SU-DHL-6 (cell line): ENCODE results near the gene TREH.
"Not testable (repeated sequence)": the region's sequence is repeated elsewhere in the genome, so short reads cannot be mapped to it uniquely, and the experiment has no call there.

ENCODE experiments used
- CTCF ChIP-seq: fragments of 200-600 bp; sonication (generic); IDR thresholded peaks from one replicate; pipeline ENCODE4 v1.5.1; 2017; ENCODE audit warnings: antibody characterized with exemption, mild to moderate bottlenecking, low read length, moderate library complexity; ENCODE audit not compliant: insufficient read depth, poor library complexity, severe bottlenecking
- EZH2phosphoT487 ChIP-seq: fragments of 200-600 bp; sonication (generic), shearing (Covaris generic); conservative IDR thresholded peaks from 2 replicates; pipeline ENCODE4 v1.6.1; 2018; ENCODE audit warnings: mild to moderate bottlenecking, antibody characterized with exemption, low read length, moderate library complexity, mixed read lengths

- not testable (repeated sequence) for TF ChIP-seq CTCF, EZH2phosphoT487
Measured at GRCh38 chr11:118718562-118718961, 39.1 kb upstream of the TREH start.
